B cell (primary cell): Measurements from ENCODE around the gene PPM1M.

Source experiments
- CTCF ChIP-seq: fragments of 200-600 bp; IDR thresholded peaks from one replicate; pipeline ENCODE4 v1.8.0; 2022; ENCODE audit warnings: antibody characterized with exemption, mild to moderate bottlenecking
- EZH2 ChIP-seq: IDR thresholded peaks from 2 replicates; pipeline ENCODE4 v1.6.1; 2012; ENCODE audit warnings: borderline replicate concordance, low read depth, mild to moderate bottlenecking, moderate library complexity, low read length; ENCODE audit not compliant: insufficient read depth, poor library complexity, severe bottlenecking

GRCh38 chr3:52250122-52250521 is 4.6 kb downstream of the PPM1M start:
- no peak for TF ChIP-seq CTCF
- no peak for TF ChIP-seq EZH2
